ENCODE results near the gene CD300A.

DNA sequence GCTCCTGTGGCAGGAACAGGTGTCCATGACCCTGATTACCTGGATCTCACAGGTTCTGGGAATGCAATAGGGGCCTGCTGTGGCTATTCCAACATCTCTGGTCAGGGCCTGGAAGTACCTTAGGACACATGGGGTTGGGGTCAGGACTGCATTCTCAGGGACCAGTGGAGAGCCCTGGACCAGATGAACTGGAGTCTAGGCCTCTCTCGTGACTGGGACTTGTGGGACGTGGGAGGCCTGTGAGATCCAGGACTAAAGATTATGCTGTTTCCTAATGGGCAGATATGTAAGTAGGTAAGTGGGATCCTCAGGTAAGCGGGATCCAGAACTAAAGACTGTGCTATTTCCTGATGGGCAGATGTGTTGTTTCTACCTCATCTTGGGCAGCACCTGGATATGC, 16.2 kb upstream of the CD300A start:
- TF ChIP-seq CTCF (IDR thresholded peaks at IDR 0.05) (no peak), POLR2A (IDR thresholded peaks at IDR 0.05) (no peak)

All from adrenal gland (tissue), 5 donors.